ENCODE data around the gene RANBP17.

DNA sequence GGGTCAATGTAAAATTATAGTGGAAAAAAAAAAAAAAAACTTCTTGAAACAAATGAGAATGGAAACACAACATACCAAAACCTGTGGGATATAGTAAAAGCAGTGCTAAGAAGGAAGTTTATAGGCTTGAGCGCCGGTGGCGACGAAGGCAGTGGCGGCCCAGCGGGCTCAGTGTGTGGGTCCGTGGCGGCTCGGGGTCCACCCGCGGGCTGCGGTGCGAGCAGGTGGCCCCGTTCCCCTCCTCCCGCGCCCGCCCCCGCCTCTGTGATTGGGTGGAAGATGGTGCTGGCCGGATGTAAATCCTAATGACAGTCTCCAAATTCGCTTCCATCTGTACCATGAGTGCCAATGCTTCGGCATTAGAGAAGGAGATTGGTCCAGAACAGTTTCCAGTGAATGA, 389.7 kb downstream of the RANBP17 start:
- TF ChIP-seq, protein P1, sequence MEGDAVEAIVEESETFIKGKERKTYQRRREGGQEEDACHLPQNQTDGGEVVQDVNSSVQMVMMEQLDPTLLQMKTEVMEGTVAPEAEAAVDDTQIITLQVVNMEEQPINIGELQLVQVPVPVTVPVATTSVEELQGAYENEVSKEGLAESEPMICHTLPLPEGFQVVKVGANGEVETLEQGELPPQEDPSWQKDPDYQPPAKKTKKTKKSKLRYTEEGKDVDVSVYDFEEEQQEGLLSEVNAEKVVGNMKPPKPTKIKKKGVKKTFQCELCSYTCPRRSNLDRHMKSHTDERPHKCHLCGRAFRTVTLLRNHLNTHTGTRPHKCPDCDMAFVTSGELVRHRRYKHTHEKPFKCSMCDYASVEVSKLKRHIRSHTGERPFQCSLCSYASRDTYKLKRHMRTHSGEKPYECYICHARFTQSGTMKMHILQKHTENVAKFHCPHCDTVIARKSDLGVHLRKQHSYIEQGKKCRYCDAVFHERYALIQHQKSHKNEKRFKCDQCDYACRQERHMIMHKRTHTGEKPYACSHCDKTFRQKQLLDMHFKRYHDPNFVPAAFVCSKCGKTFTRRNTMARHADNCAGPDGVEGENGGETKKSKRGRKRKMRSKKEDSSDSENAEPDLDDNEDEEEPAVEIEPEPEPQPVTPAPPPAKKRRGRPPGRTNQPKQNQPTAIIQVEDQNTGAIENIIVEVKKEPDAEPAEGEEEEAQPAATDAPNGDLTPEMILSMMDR (IDR thresholded peaks at IDR 0.05; ENCODE audit: low read depth, low read length, poor library complexity, severe bottlenecking), result no peak
- TF ChIP-seq EZH2phosphoT487 (IDR thresholded peaks at IDR 0.05; ENCODE audit: borderline replicate concordance, low read length), result no peak

Measured in DOHH2 (cell line).